Motor neuron (in vitro differentiated cells): ENCODE data around the gene RGL2. TPM values are rescaled to one million over a fixed set of nuclear protein-coding genes. Genes with fewer than 3 reads are reported as not detected.

Experiments used
- ATAC-seq, 8 experiments: fragments of 200-7000 bp; cut with Tn5 transposase; replicated peaks in 6 of 8; 2 replicates each; pipeline ENCODE4 v1.8.0; 2021; ENCODE audit warnings: mild to moderate bottlenecking in 8 of 8, moderate library complexity in 8 of 8
- H3K27ac ChIP-seq, 2 donors: fragments of 250-450 bp; sonication (Bioruptor Pico); 2 replicates each; pipeline ENCODE4 v1.9.0; 2021; ENCODE audit warnings: antibody characterized with exemption in 2 of 2, mild to moderate bottlenecking in 2 of 2, moderate library complexity in 1 of 2
- H3K4me1 ChIP-seq, 2 donors: fragments of 250-450 bp; sonication (Bioruptor Pico); replicated peaks in 1 of 2; 2 replicates each; pipeline ENCODE4 v1.6.1; 2021; ENCODE audit warnings: antibody characterized with exemption in 2 of 2, mild to moderate bottlenecking in 2 of 2, moderate library complexity in 1 of 2
- H3K4me3 ChIP-seq, 5 donors: fragments of 250-450 bp; sonication (Bioruptor Pico); 2 replicates each; pipeline ENCODE4 v1.9.0; 2021; ENCODE audit warnings: antibody characterized with exemption in 5 of 5, mild to moderate bottlenecking in 5 of 5, moderate library complexity in 4 of 5
- WGBS, 10 experiments: fragments of 450-650 bp; shearing (Covaris generic); methylation state at CpG; one replicate each; pipeline ENCODE4 v1.0.0; 2022; 5-methylcytosine and 5-hydroxymethylcytosine counted together
- in situ Hi-C, 9 experiments: fragments of 400-800 bp; cut with MboI; loops; one replicate each; pipeline ENCODE4 v1.15.0; 2021; ENCODE audit warnings: low sequenced_read_pairs in 9 of 9, low pct_unique_long_range_greater_than_20kb in 2 of 9; ENCODE audit not compliant: unreplicated experiment in 9 of 9
- total RNA-seq, 8 experiments: library from RNA; unstranded; fragments of 300-600 nt; gene quantifications; 2 replicates each; pipeline versions ENCODE4 v1.2.3 to v1.2.4, GENCODE V29; 2022

RGL2 gene
- total RNA-seq, 8 experiments from 2014 or later = 11.4 to 80.6 (median 27.8) TPM

- Histone ChIP-seq H3K27ac (peak overlapping the region in 1 of 2 donors; percentile 59), H3K4me1 (peaks cover 19 to 21% of the 10 kb centered on the region in 2 donors), H3K4me3 (peak overlapping the region in 4 of 5 donors; percentile 33 to 70 (median 52))
- in situ Hi-C loops = no loop called here
- WGBS, 10 experiments = 0 to 75% (median 33%) methylated on average over 1 to 2 of the region's 10 CpGs; no CpG with 5 or more reads in 3 of the 10 experiments
- peak in 3 of 8 experiments; percentile 36 to 48 (median 40) for ATAC-seq
These were observed 15.8 kb upstream of the RGL2 start for GRCh38 chr6:33314515-33314942.

- peaks cover 19 to 21% of the 10 kb centered on the region in 2 donors for H3K4me1 ChIP-seq
- 0 to 5% (median 0%) methylated on average over 4 to 10 of the region's 47 CpGs; no CpG with 5 or more reads in 6 of the 10 experiments for WGBS, 10 experiments
- peak within 1 kb of the TSS in 1 of 2 donors; percentile 59 for H3K27ac ChIP-seq
- ATAC-seq = peak in 7 of 8 experiments; percentile 1 to 10 (median 4)
- H3K4me3 ChIP-seq = peak within 1 kb of the TSS; percentile 30 to 70 (median 41)
- in situ Hi-C loops = no loop called here
These were observed 15.2 kb upstream of the RGL2 start, which contains the start of gene TAPBP for GRCh38 chr6:33313709-33314514. Gene TAPBP, minus strand, starts transcription at chr6:33314078. Its CDS starts 37 bp downstream, at chr6:33314041.

GRCh38 chr6:33313105-33313708 lies 14.5 kb upstream of the RGL2 start:
- WGBS, 10 experiments = 0 to 7% (median 0%) methylated on average over 1 to 16 of the region's 33 CpGs; no CpG with 5 or more reads in 4 of the 10 experiments
- in situ Hi-C loops = no loop called here
- peaks cover 15 to 17% of the 10 kb centered on the region in 2 donors for H3K4me1 ChIP-seq
- peak; percentile 1 to 20 (median 9) for ATAC-seq
- no peak overlapping the region for H3K27ac ChIP-seq
- peak overlapping the region; percentile 30 to 70 (median 41) for H3K4me3 ChIP-seq

- no peak overlapping the region for H3K27ac ChIP-seq
- 3 to 67% (median 9%) methylated on average over 3 to 19 of the region's 29 CpGs; no CpG with 5 or more reads in 4 of the 10 experiments for WGBS, 10 experiments
- ATAC-seq = peak; percentile 12 to 68 (median 44)
- in situ Hi-C loops = no loop called here
- H3K4me1 ChIP-seq = peaks cover 15 to 17% of the 10 kb centered on the region in 2 donors
- peak overlapping the region; percentile 30 to 70 (median 41) for H3K4me3 ChIP-seq
These were observed 13.8 kb upstream of the RGL2 start for GRCh38 chr6:33312361-33313104.

- ATAC-seq = no peak
- Histone ChIP-seq H3K27ac (no peak overlapping the region), H3K4me1 (no peaks in the 10 kb centered on the region), H3K4me3 (no peak overlapping the region)
- in situ Hi-C loops = no loop called here
- WGBS, 10 experiments = 67 to 94% (median 93%) methylated on average over 1 to 3 of the region's 4 CpGs; no CpG with 5 or more reads in 5 of the 10 experiments
These were observed 7.6 kb upstream of the RGL2 start for GRCh38 chr6:33306356-33306755.

- ATAC-seq = peak in 3 of 8 experiments; percentile 4 to 19 (median 16)
- in situ Hi-C loops = no loop called here
- H3K4me1 ChIP-seq = peaks cover 4 to 8% of the 10 kb centered on the region in 2 donors
- 88 to 100% methylated on average over 1 to 3 of the region's 8 CpGs; no CpG with 5 or more reads in 8 of the 10 experiments for WGBS, 10 experiments
- no peak overlapping the region for H3K27ac ChIP-seq
- no peak overlapping the region for H3K4me3 ChIP-seq
These were observed 6.3 kb upstream of the RGL2 start for GRCh38 chr6:33305052-33305451.

GRCh38 chr6:33304216-33304615 lies 5.5 kb upstream of the RGL2 start:
- no peak for ATAC-seq
- Histone ChIP-seq H3K27ac (no peak overlapping the region), H3K4me1 (peaks cover 4 to 8% of the 10 kb centered on the region in 2 donors), H3K4me3 (no peak overlapping the region)
- 90% methylated on average over 2 of the region's 16 CpGs; no CpG with 5 or more reads in 9 of the 10 experiments for WGBS, 10 experiments
- in situ Hi-C loops = no loop called here

GRCh38 chr6:33301877-33302276 lies 3.1 kb upstream of the RGL2 start:
- 53 to 100% (median 92%) methylated on average over 1 to 3 of the region's 3 CpGs; no CpG with 5 or more reads in 1 of the 10 experiments for WGBS, 10 experiments
- H3K4me3 ChIP-seq = no peak overlapping the region
- peaks cover 7 to 17% of the 10 kb centered on the region in 2 donors for H3K4me1 ChIP-seq
- ATAC-seq = no peak
- in situ Hi-C loops = no loop called here
- H3K27ac ChIP-seq = no peak overlapping the region

- in situ Hi-C loops = no loop called here
- whole genome bisulfite sequencing, 10 experiments = 0% methylated on average over 1 to 9 of the region's 54 CpGs; no CpG with 5 or more reads in 2 of the 10 experiments
These were observed 649 bp upstream of the RGL2 start for GRCh38 chr6:33299237-33299944.

GRCh38 chr6:33297956-33298772 lies 578 bp downstream of the RGL2 start:
- peak; percentile 2 to 57 (median 20) for ATAC-seq
- peak overlapping the region; percentile 51 to 96 (median 74) for H3K4me3 ChIP-seq
- peaks cover 7 to 17% of the 10 kb centered on the region in 2 donors for H3K4me1 ChIP-seq
- in situ Hi-C loops = no loop called here
- H3K27ac ChIP-seq = peak overlapping the region in 1 of 2 donors; percentile 96
- WGBS, 10 experiments = 0% methylated on average over 1 to 8 of the region's 42 CpGs; no CpG with 5 or more reads in 6 of the 10 experiments

More at GRCh38 chr6:33299237-33299944, 649 bp upstream of the RGL2 start:
- H3K27ac ChIP-seq = peak overlapping the region; percentile 92 to 96
- peaks cover 7 to 17% of the 10 kb centered on the region in 2 donors for H3K4me1 ChIP-seq
- ATAC-seq = peak; percentile 60 to 84 (median 74)
- H3K4me3 ChIP-seq = peak overlapping the region; percentile 51 to 96 (median 74)

GRCh38 chr6:33297406-33297955 lies 1.3 kb downstream of the RGL2 start:
- Histone ChIP-seq H3K4me3 (peak overlapping the region; percentile 51 to 96 (median 74)), H3K27ac (peak overlapping the region in 1 of 2 donors; percentile 37), H3K4me1 (peaks cover 7 to 17% of the 10 kb centered on the region in 2 donors)
- no peak for ATAC-seq
- in situ Hi-C loops = no loop called here
- 0 to 24% (median 7%) methylated on average over 1 to 5 of the region's 16 CpGs; no CpG with 5 or more reads in 7 of the 10 experiments for WGBS, 10 experiments
